Measurements from ENCODE around the gene PHOSPHO1.
"Not testable (repeated sequence)": the region's sequence is repeated elsewhere in the genome, so short reads cannot be mapped to it uniquely, and the experiment has no call there.

PHOSPHO1 gene

DNA sequence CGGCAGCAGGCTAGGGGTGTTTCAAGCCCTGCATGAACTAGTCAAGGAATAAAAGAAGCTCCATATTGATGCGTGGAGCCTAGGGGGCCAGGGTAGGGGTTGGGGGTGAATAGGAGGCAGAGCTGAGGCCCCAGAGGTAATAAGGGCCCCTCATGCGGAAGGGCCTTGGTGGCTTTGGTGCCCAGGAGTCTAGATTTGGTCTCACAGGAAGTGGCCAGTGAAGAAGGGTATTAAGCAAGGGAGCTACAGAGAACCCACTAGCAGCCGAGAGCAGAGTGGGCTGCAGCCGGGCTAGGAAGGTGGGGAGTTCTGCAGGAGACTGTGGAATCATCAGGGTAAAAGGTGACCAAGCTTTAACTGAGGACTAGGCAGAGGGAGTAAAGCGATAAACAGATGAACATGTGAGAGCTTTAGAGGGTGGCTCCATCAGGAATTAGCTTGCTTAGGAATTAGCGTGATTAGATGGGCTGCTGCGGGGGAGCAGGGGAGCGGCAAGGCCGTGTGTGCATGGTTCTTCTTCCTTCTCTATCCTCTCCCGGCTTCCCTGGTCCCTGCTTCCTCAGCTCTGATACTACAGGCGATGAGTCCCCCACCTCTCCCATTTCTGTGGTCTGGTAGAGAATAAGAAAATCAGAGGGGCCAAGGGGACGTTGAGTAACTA, 30.0 kb downstream of the PHOSPHO1 start:
- Mint-ChIP-seq H3K27me3 (no peaks in the 10 kb centered on the region), H3K9me3 (no peaks in the 10 kb centered on the region), H3K4me3 (no peak overlapping the region), H3K27ac (no peak overlapping the region), H3K4me1 (peaks cover 0 to 3% of the 10 kb centered on the region in 2 donors), H3K36me3 (peaks cover 0 to 2% of the 10 kb centered on the region in 2 donors)
- DNase-seq (no peak), ATAC-seq (replicated peaks) (no peak)

DNA sequence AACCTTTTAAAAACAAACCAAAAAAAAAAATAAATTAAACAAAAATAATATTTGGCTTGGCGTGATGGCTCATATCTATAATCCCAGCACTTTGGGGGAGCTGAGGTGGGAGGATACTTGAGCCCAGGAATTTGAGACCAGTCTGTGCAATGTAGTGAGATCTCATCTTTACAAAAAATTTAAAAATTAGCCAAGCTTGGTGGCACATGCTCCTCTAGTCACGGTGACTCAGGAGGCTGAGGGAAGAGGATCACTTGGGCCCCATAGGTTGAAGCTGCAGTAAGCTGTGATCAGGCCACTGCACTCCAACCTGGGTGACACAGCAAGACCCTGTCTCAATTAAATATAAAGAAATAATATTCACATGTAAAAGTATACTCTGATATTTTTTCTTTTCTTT, 32.4 kb downstream of the PHOSPHO1 start:
- ATAC-seq (replicated peaks) (no peak), DNase-seq (no peak)
- Mint-ChIP-seq H3K9me3 (no peaks in the 10 kb centered on the region), H3K27me3 (no peaks in the 10 kb centered on the region), H3K27ac (no peak overlapping the region), H3K4me3 (no peak overlapping the region), H3K4me1 (peaks cover 13 to 15% of the 10 kb centered on the region in 2 donors), H3K36me3 (no peaks in the 10 kb centered on the region)

DNA sequence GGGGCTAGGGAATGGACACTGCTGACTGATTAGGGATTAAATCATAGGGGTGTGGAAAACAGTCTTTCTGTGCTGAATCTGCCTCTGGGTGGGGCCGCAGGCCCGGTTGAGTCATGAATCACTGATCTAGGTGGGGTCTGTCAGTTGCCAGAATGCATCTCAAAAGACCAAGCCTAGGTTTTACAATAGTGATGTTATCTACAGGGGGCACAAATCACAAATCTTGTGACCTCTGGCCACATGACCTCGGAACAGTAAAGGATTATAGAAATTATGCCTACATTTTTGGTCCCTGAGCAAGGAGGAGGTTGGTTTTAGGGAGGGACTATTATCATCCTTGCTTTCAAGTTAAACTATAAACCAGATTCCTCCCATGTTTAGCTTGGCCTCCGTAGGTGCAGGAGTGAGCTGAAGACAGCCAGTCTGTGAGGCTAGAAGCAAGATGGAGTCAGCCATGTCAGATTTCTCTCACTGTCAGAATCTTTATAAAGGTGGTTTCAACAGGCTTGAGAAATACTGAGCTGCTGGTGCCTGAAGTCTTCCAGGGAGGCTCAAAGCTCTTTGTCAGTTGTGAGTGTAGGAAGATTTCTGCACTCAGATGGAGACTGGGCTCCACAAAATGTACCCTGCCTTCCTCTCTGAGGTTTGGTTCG, 33.1 kb downstream of the PHOSPHO1 start:
- no peak for DNase-seq
- no peak overlapping the region for H3K4me3 Mint-ChIP-seq
- no peak overlapping the region for H3K27ac Mint-ChIP-seq
- ATAC-seq (replicated peaks): no peak
- peaks cover under 1 to 3% of the 10 kb centered on the region in 2 donors for H3K27me3 Mint-ChIP-seq
- peaks cover 2 to 3% of the 10 kb centered on the region in 2 donors for H3K36me3 Mint-ChIP-seq
- peaks cover 15 to 23% of the 10 kb centered on the region in 2 donors for H3K4me1 Mint-ChIP-seq
- no peaks in the 10 kb centered on the region for H3K9me3 Mint-ChIP-seq

DNA sequence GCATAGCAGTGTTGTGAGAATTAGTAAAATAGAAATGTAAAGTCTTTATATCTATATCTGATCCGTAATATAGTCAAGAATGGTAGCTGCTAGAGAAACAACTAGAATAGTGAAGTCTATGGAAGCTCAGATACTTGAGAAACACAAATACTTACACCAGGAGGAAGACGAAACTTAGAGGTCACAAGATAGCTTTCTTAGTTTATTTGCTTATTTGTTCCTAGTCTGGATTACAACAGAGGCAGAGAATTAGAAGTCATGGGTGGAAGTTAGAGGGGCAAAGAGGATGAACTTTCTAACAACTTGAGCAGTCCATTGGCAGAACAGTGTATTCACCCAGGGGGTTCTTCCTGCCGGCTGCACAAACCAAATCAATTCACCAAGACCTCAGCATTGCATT, 34.1 kb downstream of the PHOSPHO1 start:
- no peak overlapping the region for H3K4me3 Mint-ChIP-seq
- H3K9me3 Mint-ChIP-seq: peaks cover 0 to 3% of the 10 kb centered on the region in 2 donors
- DNase-seq: no peak
- no peak for ATAC-seq (replicated peaks)
- H3K27ac Mint-ChIP-seq: no peak overlapping the region
- H3K36me3 Mint-ChIP-seq: peaks cover 8 to 12% of the 10 kb centered on the region in 2 donors
- peaks cover 24 to 32% of the 10 kb centered on the region in 2 donors for H3K4me1 Mint-ChIP-seq
- peaks cover 7 to 8% of the 10 kb centered on the region in 2 donors for H3K27me3 Mint-ChIP-seq

DNA sequence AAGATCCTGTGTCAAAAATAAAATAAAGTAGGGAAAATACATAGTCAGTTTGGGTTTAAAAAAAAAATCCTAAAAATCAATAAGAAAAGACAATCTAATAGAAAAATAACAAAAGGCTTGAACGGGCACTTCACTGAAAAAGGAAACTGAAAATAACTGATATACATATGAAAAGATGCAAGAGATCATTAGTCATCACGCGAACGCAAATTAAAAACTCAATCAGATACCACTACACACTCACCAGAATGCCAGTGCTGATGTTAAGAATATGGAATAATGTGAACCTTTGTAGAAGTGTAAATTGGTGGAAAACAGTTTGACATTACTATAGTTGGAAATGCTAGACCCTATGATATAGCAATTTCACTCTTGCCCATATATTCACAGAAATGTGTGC, 34.8 kb downstream of the PHOSPHO1 start:
- DNase-seq (no peak), ATAC-seq (replicated peaks) (no peak)
- no peak overlapping the region for H3K27ac Mint-ChIP-seq

DNA sequence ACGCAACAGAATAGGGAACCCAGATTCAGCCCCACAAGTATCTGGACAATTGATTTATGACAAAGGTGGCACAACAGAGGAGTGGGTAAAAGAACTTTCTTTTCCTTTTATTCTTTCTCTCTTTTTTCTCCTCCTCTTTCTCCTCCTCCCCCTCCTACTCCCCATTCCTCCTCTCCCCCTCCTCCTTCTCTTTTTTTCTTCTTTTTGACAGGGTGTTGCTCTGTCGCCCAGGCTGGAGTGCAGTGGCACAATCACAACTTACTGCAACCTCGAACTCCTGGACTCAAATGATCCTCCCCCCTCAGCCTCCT, 36.3 kb downstream of the PHOSPHO1 start:
- ATAC-seq (replicated peaks) (no peak), DNase-seq (no peak)
- peaks cover 29 to 41% of the 10 kb centered on the region in 2 donors for H3K4me1 Mint-ChIP-seq
- H3K36me3 Mint-ChIP-seq: peaks cover 8 to 12% of the 10 kb centered on the region in 2 donors
- H3K27ac Mint-ChIP-seq: peak overlapping the region; percentile 70
- H3K9me3 Mint-ChIP-seq: peaks cover 0 to 3% of the 10 kb centered on the region in 2 donors
- H3K4me3 Mint-ChIP-seq: peak overlapping the region; percentile 90 to 97
- peaks cover 7 to 8% of the 10 kb centered on the region in 2 donors for H3K27me3 Mint-ChIP-seq

More for the DNA sequence above, 34.8 kb downstream of the PHOSPHO1 start:
- H3K9me3 Mint-ChIP-seq: peaks cover 0 to 3% of the 10 kb centered on the region in 2 donors
- no peak overlapping the region for H3K4me3 Mint-ChIP-seq
- H3K27me3 Mint-ChIP-seq: peaks cover 7 to 8% of the 10 kb centered on the region in 2 donors
- peaks cover 8 to 12% of the 10 kb centered on the region in 2 donors for H3K36me3 Mint-ChIP-seq
- peaks cover 26 to 33% of the 10 kb centered on the region in 2 donors for H3K4me1 Mint-ChIP-seq

DNA sequence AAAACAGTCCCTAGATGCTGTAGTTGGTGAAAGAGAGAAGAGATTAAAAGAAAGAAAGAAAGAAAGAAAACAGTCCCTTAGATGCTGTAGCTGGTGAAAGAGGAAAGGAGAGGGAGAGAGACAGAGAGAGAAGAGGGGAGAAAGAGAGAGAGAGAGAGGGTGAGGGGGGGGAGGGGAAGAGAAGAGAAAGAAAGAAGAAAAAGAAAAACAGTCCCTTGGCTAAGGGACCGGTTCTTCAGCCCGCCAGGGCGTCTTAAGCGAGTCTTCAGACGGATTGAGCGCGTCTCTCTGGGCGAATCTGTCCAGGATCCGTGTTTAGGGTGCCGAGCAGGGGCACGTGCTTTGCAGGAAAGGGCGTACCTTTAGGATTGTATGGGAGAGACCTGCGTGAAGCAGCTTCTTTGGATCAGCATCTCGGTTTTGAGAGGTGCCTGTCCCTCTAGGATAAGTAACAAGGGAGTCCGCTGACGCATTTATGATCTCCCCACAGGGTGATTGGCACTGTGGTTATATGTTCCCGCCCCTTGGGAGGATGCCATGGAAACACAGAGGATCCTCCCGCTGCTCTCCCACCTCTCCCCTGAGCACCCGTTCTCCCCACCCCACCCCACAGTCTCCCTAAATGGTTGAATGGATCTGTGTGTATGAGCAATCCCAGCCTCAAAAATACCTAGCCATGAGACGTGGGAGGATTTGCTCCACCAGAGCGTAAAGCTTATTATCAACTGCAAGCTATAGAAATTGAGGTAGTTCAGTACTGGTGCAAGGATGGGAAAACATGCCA, 36.9 kb downstream of the PHOSPHO1 start:
- peaks cover 29 to 41% of the 10 kb centered on the region in 2 donors for H3K4me1 Mint-ChIP-seq
- DNase-seq: peak; percentile 74

DNA sequence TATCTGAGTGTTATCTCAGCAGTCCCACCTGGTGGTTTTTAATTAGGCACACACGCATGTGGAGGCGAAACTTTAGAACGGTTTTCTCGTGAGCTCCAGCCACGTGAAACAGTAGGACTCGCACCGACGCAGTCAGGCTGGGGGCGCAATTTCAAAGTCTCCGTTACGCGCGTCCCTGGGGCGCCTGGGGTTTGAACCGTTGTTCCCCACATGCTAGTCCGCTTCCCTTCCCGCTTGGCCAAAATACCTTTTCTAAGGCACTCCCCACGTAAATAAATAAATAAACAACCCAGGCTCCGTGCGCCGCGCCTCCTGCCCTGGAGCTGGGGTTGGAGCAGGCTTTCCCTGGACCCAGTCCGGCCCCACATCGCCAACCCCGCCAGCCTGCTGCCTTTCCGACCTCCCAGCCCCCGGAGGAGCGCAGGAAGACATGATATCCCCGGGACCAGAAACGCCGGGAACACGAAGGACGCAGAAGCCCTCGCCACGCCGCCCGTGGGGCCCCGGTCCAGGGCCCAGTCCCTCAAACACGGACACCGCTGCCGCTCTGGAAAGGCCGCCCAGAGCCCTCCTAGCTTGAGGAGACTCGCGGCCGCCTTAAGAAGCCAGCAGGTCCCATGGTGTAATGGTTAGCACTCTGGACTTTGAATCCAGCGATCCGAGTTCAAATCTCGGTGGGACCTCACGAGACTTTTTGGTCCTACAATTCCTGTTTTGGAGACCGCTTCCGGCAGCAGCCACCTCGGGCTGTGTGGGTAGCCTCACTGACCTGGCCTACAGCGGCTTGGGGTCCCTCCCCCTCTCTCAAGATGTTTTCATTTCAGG, 38.5 kb downstream of the PHOSPHO1 start:
- DNase-seq (peak; percentile 82), ATAC-seq (replicated peaks) (peak; percentile 60)
- Mint-ChIP-seq H3K27ac (peak overlapping the region; percentile 99), H3K9me3 (peaks cover 0 to 3% of the 10 kb centered on the region in 2 donors), H3K27me3 (peaks cover 7 to 8% of the 10 kb centered on the region in 2 donors), H3K4me3 (peak overlapping the region; percentile 90 to 97), H3K4me1 (peaks cover 29 to 41% of the 10 kb centered on the region in 2 donors), H3K36me3 (peaks cover 8 to 12% of the 10 kb centered on the region in 2 donors)

More for the DNA sequence above, 36.9 kb downstream of the PHOSPHO1 start:
- Mint-ChIP-seq H3K27me3 (peaks cover 7 to 8% of the 10 kb centered on the region in 2 donors), H3K9me3 (peaks cover 0 to 3% of the 10 kb centered on the region in 2 donors), H3K4me3 (peak overlapping the region; percentile 90 to 97), H3K27ac (peak overlapping the region; percentile 99), H3K36me3 (peaks cover 8 to 12% of the 10 kb centered on the region in 2 donors)
- ATAC-seq (replicated peaks): peak; percentile 33 to 39

DNA sequence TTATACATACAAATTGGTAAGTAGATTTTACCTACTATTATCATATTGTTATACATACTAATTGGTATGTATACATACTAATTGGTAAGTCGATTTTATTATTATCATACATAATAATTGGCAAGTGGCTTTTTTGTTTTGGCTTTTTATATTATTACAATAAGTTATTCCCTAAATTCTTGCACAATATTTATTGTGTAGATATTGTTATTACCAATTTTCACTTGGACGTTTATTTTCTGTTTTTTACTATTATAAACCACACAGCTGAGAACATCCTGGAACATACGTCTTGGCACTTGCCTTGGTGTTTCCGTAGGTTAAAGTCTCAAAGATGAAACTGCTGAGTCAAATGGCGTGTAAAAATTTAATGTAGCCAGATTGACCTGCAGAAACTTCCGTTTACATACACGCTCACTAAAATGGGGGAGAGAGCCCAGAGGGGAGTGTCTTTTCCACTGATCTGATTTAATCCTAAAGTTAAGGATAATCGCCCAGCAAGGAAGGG, 39.1 kb downstream of the PHOSPHO1 start:
- peaks cover 29 to 41% of the 10 kb centered on the region in 2 donors for H3K4me1 Mint-ChIP-seq

DNA sequence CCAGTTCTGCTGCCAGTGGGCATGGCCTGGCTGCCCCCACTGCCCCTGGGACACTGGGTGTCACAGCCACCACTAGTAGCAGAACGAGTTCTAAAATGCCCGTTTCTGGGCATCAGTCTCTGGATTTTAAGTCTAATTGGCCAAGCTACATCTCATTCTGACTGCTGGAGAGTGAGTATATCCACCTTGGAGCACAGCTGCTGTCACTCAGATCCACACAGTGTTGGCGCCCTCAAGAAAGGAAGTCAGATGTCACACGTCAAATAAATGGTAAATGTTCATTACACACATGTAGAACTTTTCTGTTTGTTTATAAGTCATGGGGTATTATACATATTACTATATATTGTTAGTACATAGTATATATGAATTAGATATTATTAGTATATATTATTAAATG, 39.7 kb downstream of the PHOSPHO1 start:
- H3K27ac Mint-ChIP-seq: no peak overlapping the region
- DNase-seq (no peak), ATAC-seq (replicated peaks) (no peak)
- no peak overlapping the region for H3K4me3 Mint-ChIP-seq
- peaks cover 4% of the 10 kb centered on the region in 2 donors for H3K9me3 Mint-ChIP-seq
- peaks cover 10 to 12% of the 10 kb centered on the region in 2 donors for H3K36me3 Mint-ChIP-seq
- peaks cover 29 to 41% of the 10 kb centered on the region in 2 donors for H3K4me1 Mint-ChIP-seq
- peaks cover 7 to 8% of the 10 kb centered on the region in 2 donors for H3K27me3 Mint-ChIP-seq

More for the DNA sequence above, 39.1 kb downstream of the PHOSPHO1 start:
- DNase-seq: no peak
- H3K27me3 Mint-ChIP-seq: peaks cover 7 to 8% of the 10 kb centered on the region in 2 donors
- peak overlapping the region; percentile 99 for H3K27ac Mint-ChIP-seq
- H3K4me3 Mint-ChIP-seq: peak overlapping the region; percentile 90 to 97
- ATAC-seq (replicated peaks): peak; percentile 4 to 6
- H3K36me3 Mint-ChIP-seq: peaks cover 8 to 12% of the 10 kb centered on the region in 2 donors
- H3K9me3 Mint-ChIP-seq: peaks cover 0 to 3% of the 10 kb centered on the region in 2 donors

DNA sequence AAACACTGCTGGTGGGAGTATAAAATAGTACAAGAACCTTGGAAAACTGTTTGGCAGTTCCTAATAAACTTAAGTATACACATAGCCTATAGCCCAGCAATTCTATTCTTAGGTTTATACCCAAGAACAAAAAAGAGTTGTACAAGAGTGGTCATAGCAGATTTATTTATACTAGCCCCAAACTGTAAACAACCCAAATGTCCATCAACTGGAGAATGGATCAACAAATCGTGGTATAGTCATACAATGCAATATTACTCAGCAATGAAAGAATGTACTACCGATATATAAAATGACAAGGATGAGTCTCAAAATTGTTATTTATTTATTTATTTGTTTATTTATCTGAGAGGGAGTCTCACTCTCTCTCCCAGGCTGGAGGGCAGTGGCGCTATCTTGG, 43.3 kb downstream of the PHOSPHO1 start:
- H3K27ac Mint-ChIP-seq: no peak overlapping the region
- H3K27me3 Mint-ChIP-seq: peaks cover 5 to 13% of the 10 kb centered on the region in 2 donors
- H3K4me3 Mint-ChIP-seq: no peak overlapping the region
- ATAC-seq (replicated peaks) (no peak), DNase-seq (no peak)
- peaks cover 13 to 17% of the 10 kb centered on the region in 2 donors for H3K4me1 Mint-ChIP-seq
- H3K9me3 Mint-ChIP-seq: peaks cover 10 to 14% of the 10 kb centered on the region in 2 donors
- H3K36me3 Mint-ChIP-seq: peaks cover 14 to 15% of the 10 kb centered on the region in 2 donors

DNA sequence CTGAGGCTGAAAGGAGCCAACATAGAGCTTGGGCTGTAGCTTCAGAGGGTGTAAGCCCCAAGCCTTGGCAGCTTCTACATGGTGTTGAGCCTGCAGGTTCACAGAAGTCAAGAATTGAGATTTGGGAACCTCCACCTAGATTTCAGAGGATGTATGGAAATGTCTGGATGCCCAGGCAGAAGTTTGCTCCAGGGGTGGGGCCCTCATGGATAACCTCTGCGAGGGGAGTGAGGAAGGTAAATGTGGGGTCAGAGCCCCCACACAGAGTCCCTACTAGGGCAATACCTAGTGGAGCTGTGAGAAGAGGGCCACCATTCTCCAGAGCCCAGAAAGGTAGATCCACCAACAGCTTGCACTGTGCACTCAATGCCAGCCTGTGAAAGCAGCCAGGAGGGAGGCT, 45.2 kb downstream of the PHOSPHO1 start:
- peaks cover 10 to 12% of the 10 kb centered on the region in 2 donors for H3K9me3 Mint-ChIP-seq
- H3K27me3 Mint-ChIP-seq: peaks cover 0 to 18% of the 10 kb centered on the region in 2 donors
- not testable (repeated sequence) for ATAC-seq (replicated peaks); DNase-seq; H3K36me3 Mint-ChIP-seq; H3K27ac Mint-ChIP-seq; H3K4me3 Mint-ChIP-seq
- peaks cover 3 to 15% of the 10 kb centered on the region in 2 donors for H3K4me1 Mint-ChIP-seq

DNA sequence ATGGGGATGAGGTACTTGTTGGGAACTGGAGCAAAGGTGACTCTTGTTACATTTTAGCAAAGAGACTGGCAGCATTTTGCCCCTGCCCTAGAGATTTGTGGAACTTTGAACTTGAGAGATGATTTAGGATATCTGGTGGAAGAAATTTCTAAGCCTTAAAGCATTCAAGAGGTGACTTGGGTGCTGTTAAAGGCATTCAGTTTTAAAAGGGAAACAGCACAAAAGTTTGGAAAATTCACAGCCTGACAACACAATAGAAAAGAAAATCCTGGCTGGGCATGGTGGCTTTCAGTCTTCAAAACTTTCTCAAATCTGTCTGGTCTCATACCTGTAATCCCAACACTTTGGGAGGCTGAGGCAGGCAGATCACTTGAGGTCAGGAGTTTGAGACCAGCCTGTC, 46.1 kb downstream of the PHOSPHO1 start:
- not testable (repeated sequence) for H3K36me3 Mint-ChIP-seq; DNase-seq; H3K27ac Mint-ChIP-seq; ATAC-seq (replicated peaks); H3K4me1 Mint-ChIP-seq; H3K4me3 Mint-ChIP-seq
- H3K9me3 Mint-ChIP-seq: peaks cover 10 to 12% of the 10 kb centered on the region in 2 donors
- H3K27me3 Mint-ChIP-seq: peaks cover 0 to 18% of the 10 kb centered on the region in 2 donors

Measured in stimulated activated naive B cell treated with anti-CD40 and anti-IgM and Interleukin-4, amounts not matched to agents 10 μg/mL and 1 μg/mL and 100 μg/mL, for 72 hours (primary cell).